Parathyroid adenoma (tissue), 2 donors: ENCODE measurements around the gene SFXN5.

ENCODE experiments used
- H2AFZ ChIP-seq: fragments of 300-600 bp; sonication (generic); one replicate; pipeline ENCODE4 v1.7.0; 2017; ENCODE audit warnings: antibody characterized with exemption, mild to moderate bottlenecking
- H3K27ac ChIP-seq: fragments of 300-600 bp; sonication (generic); one replicate; pipeline ENCODE4 v1.7.0; 2017
- H3K27me3 ChIP-seq: fragments of 300-600 bp; sonication (generic); one replicate; pipeline ENCODE4 v1.7.0; 2017; ENCODE audit warnings: low read length; ENCODE audit not compliant: control insufficient read depth, insufficient read depth
- H3K36me3 ChIP-seq: fragments of 300-600 bp; sonication (generic); one replicate; pipeline ENCODE4 v1.7.0; 2017; ENCODE audit warnings: low read length; ENCODE audit not compliant: control insufficient read depth, insufficient read depth
- H3K4me1 ChIP-seq: fragments of 300-600 bp; sonication (generic); one replicate; pipeline ENCODE4 v1.7.0; 2017; ENCODE audit warnings: control low read depth
- H3K4me2 ChIP-seq: fragments of 300-600 bp; sonication (generic); one replicate; pipeline ENCODE4 v1.7.0; 2017; ENCODE audit warnings: low read length
- H3K4me3 ChIP-seq: fragments of 300-600 bp; sonication (generic); one replicate; pipeline ENCODE4 v1.7.0; 2017; ENCODE audit warnings: low read depth, low read length
- H3K79me2 ChIP-seq: fragments of 300-600 bp; sonication (generic); one replicate; pipeline ENCODE4 v1.7.0; 2017; ENCODE audit warnings: control low read depth
- H3K9ac ChIP-seq: fragments of 300-600 bp; sonication (generic); one replicate; pipeline ENCODE4 v1.7.0; 2017; ENCODE audit warnings: mild to moderate bottlenecking
- H3K9me3 ChIP-seq: fragments of 300-600 bp; sonication (generic); one replicate; pipeline ENCODE4 v1.7.0; 2017; ENCODE audit warnings: low read length; ENCODE audit not compliant: control insufficient read depth
- TF ChIP-seq, protein P1 (sequence below): fragments of 300-600 bp; sonication (generic); IDR thresholded peaks from one replicate; pipeline ENCODE4 v1.7.0; 2017; ENCODE audit warnings: antibody characterized with exemption, mild to moderate bottlenecking
- donor health status: primary hyperparathyroidism.

Gene SFXN5

DNA sequence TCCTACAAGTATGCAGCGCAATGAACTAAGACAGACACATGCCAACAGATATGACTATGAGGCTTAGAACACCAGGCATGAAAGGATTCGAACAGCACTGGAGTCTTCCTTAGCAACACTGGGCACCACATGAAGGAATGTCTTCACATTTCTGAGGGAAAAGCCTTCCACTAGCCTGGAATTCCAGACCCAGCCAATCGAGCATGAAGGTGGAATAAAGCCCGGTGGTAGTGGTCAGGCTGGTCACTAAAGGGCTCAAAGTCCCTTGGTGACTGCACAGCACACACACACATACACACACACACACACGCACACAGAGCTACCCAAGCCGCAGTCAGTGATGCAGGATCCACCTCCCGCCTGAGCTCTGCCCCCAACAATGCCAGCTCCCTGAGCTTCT, 19.7 kb upstream of the SFXN5 start:
- no peaks in the 10 kb centered on the region for H3K9me3 ChIP-seq
- no peak overlapping the region for H3K9ac ChIP-seq
- no peak overlapping the region for H3K4me3 ChIP-seq
- H3K27ac ChIP-seq = peak overlapping the region; percentile 94
- H3K4me1 ChIP-seq = peaks cover 92% of the 10 kb centered on the region
- TF ChIP-seq, protein P1, sequence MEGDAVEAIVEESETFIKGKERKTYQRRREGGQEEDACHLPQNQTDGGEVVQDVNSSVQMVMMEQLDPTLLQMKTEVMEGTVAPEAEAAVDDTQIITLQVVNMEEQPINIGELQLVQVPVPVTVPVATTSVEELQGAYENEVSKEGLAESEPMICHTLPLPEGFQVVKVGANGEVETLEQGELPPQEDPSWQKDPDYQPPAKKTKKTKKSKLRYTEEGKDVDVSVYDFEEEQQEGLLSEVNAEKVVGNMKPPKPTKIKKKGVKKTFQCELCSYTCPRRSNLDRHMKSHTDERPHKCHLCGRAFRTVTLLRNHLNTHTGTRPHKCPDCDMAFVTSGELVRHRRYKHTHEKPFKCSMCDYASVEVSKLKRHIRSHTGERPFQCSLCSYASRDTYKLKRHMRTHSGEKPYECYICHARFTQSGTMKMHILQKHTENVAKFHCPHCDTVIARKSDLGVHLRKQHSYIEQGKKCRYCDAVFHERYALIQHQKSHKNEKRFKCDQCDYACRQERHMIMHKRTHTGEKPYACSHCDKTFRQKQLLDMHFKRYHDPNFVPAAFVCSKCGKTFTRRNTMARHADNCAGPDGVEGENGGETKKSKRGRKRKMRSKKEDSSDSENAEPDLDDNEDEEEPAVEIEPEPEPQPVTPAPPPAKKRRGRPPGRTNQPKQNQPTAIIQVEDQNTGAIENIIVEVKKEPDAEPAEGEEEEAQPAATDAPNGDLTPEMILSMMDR = no peak
- H3K79me2 ChIP-seq = peaks cover 92% of the 10 kb centered on the region
- no peaks in the 10 kb centered on the region for H3K36me3 ChIP-seq
- no peak overlapping the region for H2AFZ ChIP-seq
- no peak overlapping the region for H3K4me2 ChIP-seq
- no peaks in the 10 kb centered on the region for H3K27me3 ChIP-seq

DNA sequence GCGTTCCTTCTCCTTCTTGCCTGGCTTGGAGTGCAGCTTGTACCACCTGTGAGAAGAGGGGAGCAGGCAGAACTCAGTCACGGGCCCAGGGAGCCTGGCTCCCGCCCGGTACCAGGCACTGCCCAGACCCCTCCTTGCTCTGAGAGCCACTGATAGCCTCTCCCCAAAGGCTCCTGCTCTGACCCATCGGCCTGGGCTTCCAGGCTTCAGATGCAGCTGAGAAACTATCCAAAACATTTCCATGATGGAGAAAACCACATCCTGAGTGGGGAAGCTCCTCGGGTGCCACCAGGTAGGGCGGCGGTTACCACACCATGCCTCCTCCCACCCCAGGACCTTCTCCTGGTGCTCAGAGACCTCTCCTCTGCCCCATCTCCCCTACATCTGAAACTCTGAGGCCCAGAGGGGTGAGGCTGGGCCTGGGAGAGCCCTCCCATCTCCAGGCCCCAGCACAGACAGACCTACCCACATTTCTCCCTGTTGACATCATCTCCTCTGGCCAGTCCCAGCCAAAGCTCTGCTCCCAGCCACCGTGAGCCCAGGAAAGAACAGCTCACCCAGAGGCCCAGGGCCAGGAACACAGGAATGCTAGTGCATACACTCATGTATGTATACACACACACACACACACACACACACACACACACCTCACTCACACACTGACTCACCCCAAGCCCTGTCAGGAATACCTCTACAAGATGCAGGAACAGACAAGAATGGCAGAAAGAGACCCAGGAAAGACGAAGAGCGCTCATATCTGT, 17.9 kb upstream of the SFXN5 start:
- H3K4me1 ChIP-seq = peaks cover 92% of the 10 kb centered on the region
- H3K27ac ChIP-seq = peak overlapping the region; percentile 94

DNA sequence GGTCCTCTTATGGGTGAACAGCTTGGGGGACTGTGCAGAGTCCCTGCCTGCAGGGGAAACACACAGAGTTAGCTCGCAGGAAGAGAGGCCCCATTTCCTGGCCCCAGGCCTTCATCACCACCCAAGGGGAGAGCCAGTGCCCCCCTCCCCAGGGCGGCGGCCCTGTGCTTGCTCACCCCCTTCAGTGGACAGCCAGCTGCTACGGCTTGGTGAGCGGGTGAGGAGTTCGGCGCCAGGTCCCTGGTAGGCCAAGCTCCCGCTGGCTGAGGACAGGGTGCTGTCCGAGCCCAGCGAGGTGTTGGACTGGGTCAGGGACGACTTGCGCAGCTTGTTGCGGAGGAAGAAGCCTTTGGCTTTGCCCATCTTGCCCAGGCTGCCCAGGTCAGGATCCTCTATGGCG, 17.2 kb upstream of the SFXN5 start:
- Histone ChIP-seq H2AFZ (no peak overlapping the region), H3K36me3 (no peaks in the 10 kb centered on the region), H3K27ac (peak overlapping the region; percentile 94), H3K27me3 (no peaks in the 10 kb centered on the region), H3K4me2 (peak overlapping the region; percentile 32), H3K4me1 (peaks cover 93% of the 10 kb centered on the region), H3K79me2 (peaks cover 94% of the 10 kb centered on the region), H3K4me3 (no peak overlapping the region), H3K9ac (no peak overlapping the region), H3K9me3 (no peaks in the 10 kb centered on the region)
- TF ChIP-seq, protein P1 = no peak

More for the DNA sequence above, 17.9 kb upstream of the SFXN5 start:
- TF ChIP-seq, protein P1 = no peak
- Histone ChIP-seq H3K9me3 (no peaks in the 10 kb centered on the region), H3K4me3 (no peak overlapping the region), H3K9ac (no peak overlapping the region), H3K4me2 (peak overlapping the region; percentile 32), H3K27me3 (no peaks in the 10 kb centered on the region), H2AFZ (no peak overlapping the region), H3K36me3 (no peaks in the 10 kb centered on the region), H3K79me2 (peaks cover 92% of the 10 kb centered on the region)

DNA sequence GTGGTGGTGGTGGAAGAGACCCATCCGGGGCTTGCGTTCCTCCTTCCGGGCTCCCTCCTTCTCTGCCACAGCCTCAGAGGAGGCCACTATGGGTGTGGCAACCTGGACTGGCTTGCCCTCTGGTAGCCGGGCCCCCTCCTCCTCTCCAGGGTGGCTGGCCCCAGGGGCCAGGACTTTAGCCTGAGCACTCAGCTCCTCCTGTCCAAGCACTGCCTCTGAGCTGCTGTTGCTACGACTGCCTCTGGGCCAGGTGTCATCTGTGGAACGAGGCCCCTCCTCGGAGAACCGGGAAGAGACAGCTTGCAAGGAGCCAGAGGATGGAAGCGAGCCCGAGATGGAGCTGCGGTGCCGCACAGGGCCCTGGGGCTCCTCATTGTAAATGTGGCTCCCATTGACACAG, 16.7 kb upstream of the SFXN5 start:
- peaks cover 94% of the 10 kb centered on the region for H3K79me2 ChIP-seq
- H3K9me3 ChIP-seq = no peaks in the 10 kb centered on the region
- H3K27me3 ChIP-seq = no peaks in the 10 kb centered on the region
- H3K4me2 ChIP-seq = no peak overlapping the region
- peak overlapping the region; percentile 94 for H3K27ac ChIP-seq
- H3K36me3 ChIP-seq = no peaks in the 10 kb centered on the region
- TF ChIP-seq, protein P1 = no peak
- no peak overlapping the region for H3K9ac ChIP-seq
- H3K4me3 ChIP-seq = no peak overlapping the region
- H2AFZ ChIP-seq = no peak overlapping the region
- H3K4me1 ChIP-seq = peaks cover 93% of the 10 kb centered on the region

DNA sequence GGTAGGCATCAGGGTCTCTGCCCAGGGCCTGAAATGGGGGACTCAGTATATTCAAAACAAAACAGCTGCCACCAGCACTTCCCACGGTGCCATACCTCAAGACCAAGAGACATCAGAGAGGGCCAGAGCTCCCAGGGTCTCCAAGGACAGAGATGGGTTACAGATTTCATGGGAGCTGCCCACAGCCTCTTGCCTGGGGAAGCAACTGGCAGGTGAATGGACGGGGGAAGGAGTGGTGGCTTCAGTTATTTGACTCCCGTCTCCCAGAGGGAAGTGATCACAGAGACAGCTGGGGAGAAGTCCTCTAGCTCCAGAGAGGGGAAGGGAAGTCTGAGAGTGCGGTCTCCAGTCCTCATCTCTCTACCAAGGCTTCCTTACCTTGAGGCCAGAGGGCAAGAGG, 15.8 kb upstream of the SFXN5 start:
- peaks cover 94% of the 10 kb centered on the region for H3K79me2 ChIP-seq
- peaks cover 90% of the 10 kb centered on the region for H3K4me1 ChIP-seq
- H3K4me2 ChIP-seq = no peak overlapping the region
- H3K4me3 ChIP-seq = no peak overlapping the region
- H2AFZ ChIP-seq = no peak overlapping the region
- H3K27ac ChIP-seq = peak overlapping the region; percentile 94
- H3K36me3 ChIP-seq = no peaks in the 10 kb centered on the region
- H3K9ac ChIP-seq = no peak overlapping the region
- no peaks in the 10 kb centered on the region for H3K9me3 ChIP-seq
- TF ChIP-seq, protein P1 = no peak
- no peaks in the 10 kb centered on the region for H3K27me3 ChIP-seq
